Measurements from ENCODE around the gene DOCK1.

- TF ChIP-seq CTCF (conservative IDR thresholded peaks at IDR 0.05; ENCODE audit: low read length) (no peak), EZH2phosphoT487 (IDR thresholded peaks at IDR 0.05; ENCODE audit: borderline replicate concordance) (no peak)
These were observed 189.8 kb downstream of the DOCK1 start for GRCh38 chr10:127094984-127095383.
